ENCODE measurements around the gene STK32C. TPM values are rescaled to one million over a fixed set of nuclear protein-coding genes. Genes with fewer than 3 reads are reported as not detected.

STK32C gene
- total and polyA plus RNA-seq, 2 donors = 4.8 to 13.6 TPM

DNA sequence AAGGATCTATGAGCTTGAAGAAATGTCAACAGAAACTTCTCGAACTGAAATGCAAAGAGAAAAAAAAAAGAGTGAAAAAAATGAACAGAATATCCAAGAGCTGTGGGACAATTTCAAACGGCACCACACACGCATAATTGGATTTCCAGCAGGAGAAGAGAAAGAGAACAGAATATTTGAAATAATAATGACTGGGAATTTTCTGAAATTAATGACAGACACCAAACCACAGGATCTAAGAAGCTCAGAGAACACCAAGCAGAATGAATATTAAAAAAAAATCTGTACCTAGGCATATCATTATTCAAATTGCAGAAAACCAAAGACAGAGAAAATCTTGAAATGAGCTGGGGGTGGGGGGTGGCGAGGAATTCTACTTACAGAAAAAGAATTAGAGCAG, 93.8 kb downstream of the STK32C start:
- H3K27ac ChIP-seq (ENCODE audit: low read depth) = no peak overlapping the region
- DNase-seq (ENCODE audit: extremely low spot score) = no peak
- no peaks in the 10 kb centered on the region for H3K36me3 ChIP-seq (ENCODE audit: insufficient read depth)
- H3K4me1 ChIP-seq (ENCODE audit: insufficient read depth) = no peaks in the 10 kb centered on the region
- H3K4me3 ChIP-seq (ENCODE audit: low read depth, low read length) = no peak overlapping the region
- WGBS = 52% methylated on average over 4 of the region's 4 CpGs

GRCh38 chr10:132212816-132213215, 94.9 kb downstream of the STK32C start:
- no peak overlapping the region for H3K27ac ChIP-seq (ENCODE audit: low read depth)
- H3K36me3 ChIP-seq (ENCODE audit: insufficient read depth) = no peaks in the 10 kb centered on the region
- no peak for DNase-seq (ENCODE audit: extremely low spot score)
- H3K4me3 ChIP-seq (ENCODE audit: low read depth, low read length) = no peak overlapping the region
- H3K4me1 ChIP-seq (ENCODE audit: insufficient read depth) = no peaks in the 10 kb centered on the region
- WGBS = 84% methylated on average over 9 of the region's 9 CpGs

- H3K4me3 ChIP-seq (ENCODE audit: low read depth, low read length) = no peak overlapping the region
- H3K4me1 ChIP-seq (ENCODE audit: insufficient read depth) = no peaks in the 10 kb centered on the region
- 91% methylated on average over 14 of the region's 14 CpGs for WGBS
- no peak overlapping the region for H3K27ac ChIP-seq (ENCODE audit: low read depth)
- no peak for DNase-seq (ENCODE audit: extremely low spot score)
- no peaks in the 10 kb centered on the region for H3K36me3 ChIP-seq (ENCODE audit: insufficient read depth)
These were observed 96.5 kb downstream of the STK32C start for GRCh38 chr10:132211246-132211645.

- Histone ChIP-seq H3K27ac (ENCODE audit: low read depth) (no peak overlapping the region), H3K4me3 (ENCODE audit: low read depth, low read length) (no peak overlapping the region), H3K36me3 (ENCODE audit: insufficient read depth) (no peaks in the 10 kb centered on the region), H3K4me1 (ENCODE audit: insufficient read depth) (no peaks in the 10 kb centered on the region)
- 93% methylated on average over 14 of the region's 14 CpGs for WGBS
- no peak for DNase-seq (ENCODE audit: extremely low spot score)
These were observed 97.0 kb downstream of the STK32C start for GRCh38 chr10:132210766-132211165.

GRCh38 chr10:132209978-132210530, 97.7 kb downstream of the STK32C start:
- H3K36me3 ChIP-seq (ENCODE audit: insufficient read depth) = no peaks in the 10 kb centered on the region
- DNase-seq (ENCODE audit: extremely low spot score) = no peak
- WGBS = 91% methylated on average over 23 of the region's 23 CpGs
- no peak overlapping the region for H3K27ac ChIP-seq (ENCODE audit: low read depth)
- H3K4me3 ChIP-seq (ENCODE audit: low read depth, low read length) = no peak overlapping the region
- H3K4me1 ChIP-seq (ENCODE audit: insufficient read depth) = no peaks in the 10 kb centered on the region

DNA sequence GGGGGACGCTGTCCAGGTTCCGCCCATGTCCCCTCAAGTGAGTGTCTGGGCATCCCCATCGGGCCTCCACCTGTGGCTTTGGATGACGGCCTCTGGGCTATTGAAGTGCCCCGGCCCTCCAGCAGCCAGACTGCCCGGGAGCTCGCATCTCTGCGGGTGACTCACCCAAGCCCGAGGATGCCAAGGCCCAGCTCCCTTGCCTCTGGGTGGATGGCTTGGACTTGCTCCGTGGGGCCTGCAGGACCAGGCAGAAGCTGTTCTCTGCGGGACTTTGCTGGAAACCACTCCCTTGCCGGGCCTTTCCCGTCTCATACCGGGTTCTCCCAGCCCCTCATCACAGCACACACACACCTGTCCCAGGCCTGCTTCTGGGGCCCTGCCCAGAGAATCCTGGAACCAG, 98.6 kb downstream of the STK32C start:
- DNase-seq (ENCODE audit: extremely low spot score) = no peak
- no peaks in the 10 kb centered on the region for H3K36me3 ChIP-seq (ENCODE audit: insufficient read depth)
- no peaks in the 10 kb centered on the region for H3K4me1 ChIP-seq (ENCODE audit: insufficient read depth)
- WGBS = 92% methylated on average over 14 of the region's 14 CpGs
- H3K27ac ChIP-seq (ENCODE audit: low read depth) = no peak overlapping the region
- H3K4me3 ChIP-seq (ENCODE audit: low read depth, low read length) = no peak overlapping the region

DNA sequence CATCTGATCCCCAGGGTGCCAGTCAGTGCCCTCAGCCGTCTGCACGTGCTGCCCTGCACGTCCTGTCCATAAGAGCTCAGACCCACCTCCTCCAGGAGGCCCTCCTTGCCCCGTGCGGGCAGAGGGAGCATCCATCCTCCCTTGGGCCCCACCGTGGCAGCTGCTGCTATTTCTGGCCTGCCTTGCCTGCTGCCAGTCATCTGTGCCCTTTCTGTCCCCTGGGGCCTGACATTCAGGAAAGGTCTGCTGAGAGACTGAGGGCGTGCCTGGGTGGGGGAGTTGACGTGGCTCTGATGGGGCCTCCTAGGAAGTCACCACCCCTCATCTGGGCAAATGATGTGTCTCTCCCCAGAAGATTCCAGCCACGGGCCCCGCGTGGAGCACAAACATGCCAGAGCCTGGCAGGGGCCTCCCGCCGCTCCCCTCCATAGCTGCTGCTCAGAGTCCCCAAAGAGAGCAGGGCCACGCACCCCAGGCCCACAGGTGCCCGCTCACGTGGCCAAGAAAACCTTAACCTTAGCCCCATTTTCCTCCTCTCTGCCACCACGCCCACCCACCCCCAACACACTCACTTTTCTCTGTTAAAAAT, 99.2 kb downstream of the STK32C start:
- WGBS = 87% methylated on average over 17 of the region's 17 CpGs
- H3K4me1 ChIP-seq (ENCODE audit: insufficient read depth) = no peaks in the 10 kb centered on the region

DNA sequence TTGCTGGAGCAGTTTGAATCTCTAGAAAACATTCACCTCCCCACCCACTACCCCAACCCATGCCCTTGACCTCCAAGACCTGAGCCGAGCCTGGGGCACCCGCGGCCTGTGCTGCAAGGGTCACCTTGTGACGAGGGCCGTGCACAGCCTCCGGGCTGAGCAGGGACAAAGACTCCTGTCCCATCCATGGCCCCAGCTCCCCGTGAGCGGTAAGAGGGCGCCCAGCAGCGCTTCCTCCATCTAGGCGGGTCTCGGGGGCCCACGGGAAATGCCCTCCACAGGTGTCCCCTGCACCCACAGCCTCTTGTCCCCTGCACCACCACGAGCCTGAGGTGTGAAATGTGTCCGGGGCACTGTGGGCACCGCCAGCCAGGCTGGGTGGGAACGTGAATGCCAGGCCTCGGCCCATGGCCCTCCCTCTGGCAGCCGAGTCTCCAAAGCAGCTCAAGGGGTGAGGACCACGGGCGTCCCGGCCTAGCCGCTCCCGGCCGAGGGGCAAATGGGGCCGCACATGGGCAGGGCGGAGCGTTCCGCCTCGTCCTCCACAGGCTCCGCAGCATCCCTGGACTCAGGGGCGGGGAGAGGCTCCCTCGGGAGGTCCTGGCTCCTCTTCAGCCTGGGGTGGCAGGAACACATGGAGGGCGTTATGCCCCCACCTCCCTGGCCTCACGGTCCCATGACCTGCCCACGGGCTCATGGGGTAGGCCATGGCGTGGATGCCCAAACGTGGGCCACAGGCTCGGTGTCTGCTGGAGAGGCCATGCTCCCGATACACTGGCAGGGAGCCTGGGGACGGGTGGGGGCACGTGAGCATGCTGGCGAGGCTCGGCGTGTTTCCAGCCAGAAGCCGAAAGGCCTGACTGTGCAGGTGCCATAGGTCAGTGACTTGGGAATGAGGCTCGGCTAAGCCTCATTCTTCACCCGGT, 100.0 kb downstream of the STK32C start:
- Histone ChIP-seq H3K4me1 (ENCODE audit: insufficient read depth) (no peaks in the 10 kb centered on the region), H3K36me3 (ENCODE audit: insufficient read depth) (no peaks in the 10 kb centered on the region), H3K4me3 (ENCODE audit: low read depth, low read length) (no peak overlapping the region), H3K27ac (ENCODE audit: low read depth) (no peak overlapping the region)
- no peak for DNase-seq (ENCODE audit: extremely low spot score)
- WGBS = 85% methylated on average over 48 of the region's 48 CpGs

More for the DNA sequence above, 99.2 kb downstream of the STK32C start:
- DNase-seq (ENCODE audit: extremely low spot score) = no peak
- H3K36me3 ChIP-seq (ENCODE audit: insufficient read depth) = no peaks in the 10 kb centered on the region
- H3K4me3 ChIP-seq (ENCODE audit: low read depth, low read length) = no peak overlapping the region
- no peak overlapping the region for H3K27ac ChIP-seq (ENCODE audit: low read depth)

GRCh38 chr10:132206806-132207535, 100.8 kb downstream of the STK32C start:
- H3K27ac ChIP-seq (ENCODE audit: low read depth) = no peak overlapping the region
- DNase-seq (ENCODE audit: extremely low spot score) = no peak
- no peaks in the 10 kb centered on the region for H3K4me1 ChIP-seq (ENCODE audit: insufficient read depth)
- WGBS = 88% methylated on average over 29 of the region's 29 CpGs
- no peaks in the 10 kb centered on the region for H3K36me3 ChIP-seq (ENCODE audit: insufficient read depth)
- no peak overlapping the region for H3K4me3 ChIP-seq (ENCODE audit: low read depth, low read length)

GRCh38 chr10:132206377-132206745, 101.4 kb downstream of the STK32C start:
- H3K4me3 ChIP-seq (ENCODE audit: low read depth, low read length) = no peak overlapping the region
- DNase-seq (ENCODE audit: extremely low spot score) = no peak
- H3K4me1 ChIP-seq (ENCODE audit: insufficient read depth) = no peaks in the 10 kb centered on the region
- H3K36me3 ChIP-seq (ENCODE audit: insufficient read depth) = no peaks in the 10 kb centered on the region
- WGBS = 89% methylated on average over 11 of the region's 11 CpGs
- H3K27ac ChIP-seq (ENCODE audit: low read depth) = no peak overlapping the region

DNA sequence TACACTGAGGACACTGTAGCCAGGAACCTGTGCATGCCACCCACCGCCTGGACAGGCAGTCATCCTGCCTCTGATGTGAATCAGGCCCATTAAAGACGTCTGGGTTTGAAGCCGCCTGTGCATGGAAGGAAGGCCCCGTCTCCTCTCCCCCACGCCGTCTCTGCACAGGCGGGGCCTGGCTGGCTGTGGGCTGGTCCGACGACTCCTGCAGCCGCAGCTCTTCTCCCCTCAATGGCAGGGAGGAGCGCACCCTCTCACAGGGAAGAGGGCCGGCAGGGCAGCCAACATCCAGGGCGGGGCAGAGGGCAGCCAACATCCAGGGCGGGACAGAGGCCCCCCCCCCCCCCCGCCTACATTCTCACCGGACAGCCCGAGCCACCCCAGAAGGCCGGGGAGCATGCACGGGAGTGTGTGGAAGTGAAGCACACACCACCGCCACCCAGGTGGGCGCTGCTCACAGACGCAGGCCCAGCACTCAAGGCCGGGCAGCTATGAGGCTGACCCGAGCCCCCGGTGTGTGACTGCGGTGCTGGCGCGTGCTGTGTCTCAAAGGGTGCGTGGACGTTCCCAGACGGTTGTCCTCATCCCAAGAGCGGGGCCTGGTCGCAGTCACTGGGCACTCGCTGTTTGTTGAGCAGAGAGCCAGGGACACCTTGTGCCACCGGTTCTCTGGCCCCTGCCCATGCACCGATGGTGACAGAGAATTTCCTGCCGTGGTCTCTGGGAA, 101.9 kb downstream of the STK32C start:
- Histone ChIP-seq H3K27ac (ENCODE audit: low read depth) (no peak overlapping the region), H3K36me3 (ENCODE audit: insufficient read depth) (no peaks in the 10 kb centered on the region), H3K4me3 (ENCODE audit: low read depth, low read length) (no peak overlapping the region), H3K4me1 (ENCODE audit: insufficient read depth) (no peaks in the 10 kb centered on the region)
- WGBS = 78% methylated on average over 36 of the region's 37 CpGs
- DNase-seq (ENCODE audit: extremely low spot score) = no peak

- no peaks in the 10 kb centered on the region for H3K36me3 ChIP-seq (ENCODE audit: insufficient read depth)
- no peak overlapping the region for H3K4me3 ChIP-seq (ENCODE audit: low read depth, low read length)
- no peaks in the 10 kb centered on the region for H3K4me1 ChIP-seq (ENCODE audit: insufficient read depth)
- 88% methylated on average over 28 of the region's 28 CpGs for WGBS
- no peak overlapping the region for H3K27ac ChIP-seq (ENCODE audit: low read depth)
- no peak for DNase-seq (ENCODE audit: extremely low spot score)
These were observed 102.8 kb downstream of the STK32C start for GRCh38 chr10:132204781-132205473.

All from urinary bladder (tissue), 4 donors.